HG03280 (cell line): Measurements from ENCODE around the gene CLRN2.
"Not testable (repeated sequence)": the region's sequence is repeated elsewhere in the genome, so short reads cannot be mapped to it uniquely, and the experiment has no call there.

ENCODE experiments used
- ATAC-seq: cut with Tn5 transposase; IDR thresholded peaks from one replicate; pipeline ENCODE4 v1.9.1; 2021; ENCODE audit warnings: mild to moderate bottlenecking, moderate library complexity; ENCODE audit not compliant: unreplicated experiment

CLRN2 gene

DNA sequence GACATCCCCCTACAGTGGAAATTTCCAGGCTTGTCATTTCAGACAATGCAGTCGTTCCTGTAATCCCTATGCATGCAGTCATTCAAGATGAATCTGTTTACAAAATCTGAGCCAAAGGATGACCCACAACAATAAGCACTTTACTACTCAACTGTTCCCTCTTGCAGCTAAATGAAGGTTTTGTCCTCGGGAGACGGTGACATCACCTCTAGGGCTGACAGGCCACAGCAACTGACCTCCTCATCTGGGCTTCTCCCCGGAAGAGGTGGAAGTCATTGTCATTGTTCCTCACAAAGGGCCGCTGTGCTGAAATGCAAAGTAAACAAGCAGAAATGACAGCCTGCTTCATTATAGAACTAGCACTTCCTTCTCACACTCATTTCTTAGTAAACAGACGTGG is 29.2 kb downstream of the CLRN2 start:
- no peak for ATAC-seq

GRCh38 chr4:17544831-17545234 is 29.9 kb downstream of the CLRN2 start:
- no peak for ATAC-seq

DNA sequence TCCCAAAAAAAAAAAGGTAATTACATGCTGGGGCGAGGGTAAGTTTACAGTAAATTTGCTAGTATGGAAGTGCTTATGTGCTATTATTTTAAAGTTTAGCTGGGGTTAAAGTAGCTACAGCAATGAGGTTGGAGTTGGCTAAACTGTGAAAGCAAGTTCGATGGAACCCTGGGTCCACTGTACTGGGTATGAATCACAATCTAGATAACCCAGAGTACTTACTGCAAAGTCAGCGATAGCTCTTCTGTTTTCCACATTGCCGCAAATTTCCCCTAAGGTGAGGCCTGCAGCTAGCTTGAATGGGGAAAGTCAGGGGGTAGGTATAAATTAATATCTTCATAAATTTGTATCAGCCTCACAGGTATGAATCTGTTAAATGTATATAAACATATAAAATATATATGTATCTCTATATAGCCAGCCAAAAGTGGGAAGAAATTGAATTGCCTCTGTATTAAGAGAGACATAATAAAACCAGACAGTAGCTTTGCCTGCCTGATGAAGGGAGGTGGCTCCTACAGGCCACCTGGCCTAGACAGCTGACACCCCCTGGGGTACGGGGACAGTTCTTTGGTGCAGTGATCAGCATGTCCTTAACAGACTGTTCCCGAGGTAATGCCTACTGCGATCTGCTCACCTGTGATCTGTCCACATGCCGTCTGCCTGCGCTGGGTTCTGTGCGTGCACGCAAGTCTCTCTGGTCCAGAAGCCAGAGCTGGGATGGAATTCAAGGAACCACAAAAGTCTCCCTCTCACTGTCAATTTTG is 30.6 kb downstream of the CLRN2 start:
- ATAC-seq: no peak

GRCh38 chr4:17546222-17546621 is 31.3 kb downstream of the CLRN2 start:
- ATAC-seq: no peak

- no peak for ATAC-seq
Measured at GRCh38 chr4:17546678-17547077, 31.7 kb downstream of the CLRN2 start.

- no peak for ATAC-seq
Measured at GRCh38 chr4:17550549-17550948, 35.6 kb downstream of the CLRN2 start.

DNA sequence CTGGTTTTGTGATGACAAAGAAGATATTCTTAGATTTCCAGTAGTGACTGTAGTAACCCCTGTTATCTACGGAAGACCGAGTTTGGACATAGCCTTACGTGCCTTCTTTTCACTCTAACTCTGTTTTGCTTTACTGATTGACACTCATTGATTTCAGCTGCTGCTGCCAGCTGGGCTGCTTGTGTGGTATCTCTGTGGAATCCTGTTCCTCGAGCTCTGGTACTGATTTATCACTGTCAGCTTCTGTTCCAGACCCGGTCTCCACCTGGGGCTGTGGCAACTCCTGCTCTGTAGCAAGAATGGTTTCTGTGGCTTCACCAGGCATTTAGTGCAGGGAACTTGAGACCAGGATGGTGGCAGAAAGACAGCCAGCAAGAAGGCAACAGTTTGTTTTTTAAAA is 37.5 kb downstream of the CLRN2 start:
- ATAC-seq: peak; percentile 43

DNA sequence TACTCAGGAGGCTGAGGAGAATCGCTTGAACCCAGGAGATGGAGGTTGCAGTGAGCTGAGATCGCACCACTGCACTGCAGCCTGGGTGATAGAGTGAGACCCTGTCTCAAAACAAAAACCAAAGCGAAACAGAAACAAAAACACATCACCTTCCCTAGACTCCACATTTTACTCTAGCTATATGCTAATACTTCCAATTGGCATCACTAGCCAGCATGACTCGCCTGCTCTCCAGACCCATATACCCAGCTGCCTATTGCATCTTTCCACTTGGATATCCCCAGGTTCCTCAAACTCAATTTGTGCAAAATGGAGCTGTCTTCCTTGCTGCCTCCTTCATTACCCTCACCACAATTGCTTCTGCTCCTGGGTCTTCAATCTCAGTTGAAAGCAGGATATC is 39.6 kb downstream of the CLRN2 start:
- no peak for ATAC-seq

DNA sequence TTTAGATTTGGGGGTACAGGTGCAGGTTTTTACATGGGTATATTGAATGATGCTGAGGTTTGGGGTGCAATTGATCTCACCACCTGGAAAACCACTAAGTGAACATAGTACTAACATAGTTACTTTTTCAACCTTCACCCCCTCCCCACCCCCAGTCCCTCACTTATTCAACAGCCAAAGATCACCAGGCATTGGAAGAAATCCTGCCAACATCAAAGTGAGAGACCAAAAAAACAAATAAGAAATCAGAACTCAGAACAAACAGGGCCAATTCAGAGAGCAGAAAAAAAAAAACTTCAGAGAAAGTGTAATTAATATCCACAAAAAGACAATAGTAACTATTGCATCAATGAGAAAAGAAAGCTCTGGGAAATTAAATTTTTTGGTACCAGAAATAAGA is 41.5 kb downstream of the CLRN2 start:
- ATAC-seq: no peak

DNA sequence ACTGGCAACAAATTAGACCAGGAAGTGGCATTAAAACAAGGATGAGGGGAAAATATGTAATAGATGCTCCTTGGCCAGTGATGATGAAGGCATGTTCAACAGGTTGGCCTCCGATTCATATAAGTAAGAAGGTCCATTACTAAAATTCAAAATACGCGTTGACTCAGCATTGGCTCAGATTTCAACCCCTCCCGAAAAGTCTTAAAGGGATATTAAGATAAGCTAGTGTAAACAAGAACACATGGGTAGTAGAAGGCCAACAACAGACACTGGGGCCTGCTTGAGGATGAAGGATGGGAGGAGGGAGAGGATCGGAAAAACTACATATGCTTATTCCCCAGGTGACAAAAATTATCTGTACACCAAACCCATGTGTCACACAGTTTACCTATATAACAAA is 42.9 kb downstream of the CLRN2 start:
- ATAC-seq: no peak

GRCh38 chr4:17558941-17559708 is 44.2 kb downstream of the CLRN2 start:
- ATAC-seq: no peak

- ATAC-seq: no peak
Measured at GRCh38 chr4:17559709-17560048, 44.7 kb downstream of the CLRN2 start.

- no peak for ATAC-seq
Measured at GRCh38 chr4:17560065-17560673, 45.2 kb downstream of the CLRN2 start.

- ATAC-seq: no peak
Measured at GRCh38 chr4:17561195-17561909, 46.4 kb downstream of the CLRN2 start.

DNA sequence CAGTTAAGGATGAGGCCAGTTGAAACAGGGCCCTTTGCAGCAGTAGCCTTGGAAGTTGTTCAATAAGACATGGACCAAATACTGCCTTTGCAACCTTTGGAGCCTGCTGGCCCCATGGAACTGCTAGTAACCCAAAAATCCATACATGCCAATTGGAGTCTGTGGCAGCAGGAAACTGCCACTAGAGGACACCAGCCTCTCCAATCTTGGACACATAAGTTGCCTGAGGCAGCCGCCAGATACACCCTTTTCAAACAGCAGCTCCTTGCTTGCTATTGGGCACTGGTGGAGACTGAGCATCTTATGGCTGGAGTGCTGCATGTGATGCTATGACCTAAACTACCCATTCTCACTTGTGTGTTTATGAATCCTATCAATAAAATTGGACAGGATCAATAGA is 47.2 kb downstream of the CLRN2 start:
- no peak for ATAC-seq

DNA sequence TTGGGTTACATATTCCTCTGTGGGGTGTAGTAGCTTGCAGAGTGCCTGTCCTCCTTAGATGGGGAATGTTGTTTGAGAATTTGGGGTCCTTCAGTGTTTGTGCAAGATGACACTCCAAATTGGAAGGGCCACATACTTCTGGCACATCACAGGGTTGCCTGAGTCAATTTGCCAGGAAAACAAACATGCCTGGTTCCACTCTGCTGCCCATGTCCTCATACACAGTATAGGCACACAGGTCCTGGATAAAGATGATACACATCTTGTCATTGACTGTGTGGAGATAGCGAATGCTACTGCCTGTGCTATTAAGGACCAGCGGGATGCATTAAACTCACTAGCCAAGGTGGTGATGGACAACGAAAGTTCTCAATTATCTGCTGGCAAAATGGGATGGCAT is 50.9 kb downstream of the CLRN2 start:
- no peak for ATAC-seq

DNA sequence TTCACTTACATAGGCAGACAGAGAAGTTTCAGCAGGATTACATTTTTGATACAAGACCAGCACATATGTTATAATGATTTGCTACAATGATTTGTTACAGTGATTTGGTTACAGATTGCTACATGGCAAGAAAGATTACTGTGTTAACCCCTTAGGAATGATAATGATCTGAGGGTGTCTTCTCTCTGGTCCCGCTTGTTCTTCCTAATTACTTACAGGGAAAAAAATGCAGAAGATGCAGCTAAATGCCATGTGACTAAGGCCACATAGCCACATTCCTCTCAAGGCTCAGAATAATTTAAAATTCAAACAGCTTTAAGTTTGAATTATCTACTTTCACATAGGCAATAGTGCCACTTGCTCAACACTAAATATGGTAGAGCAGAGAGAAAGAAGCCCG is 52.3 kb downstream of the CLRN2 start:
- ATAC-seq: no peak

DNA sequence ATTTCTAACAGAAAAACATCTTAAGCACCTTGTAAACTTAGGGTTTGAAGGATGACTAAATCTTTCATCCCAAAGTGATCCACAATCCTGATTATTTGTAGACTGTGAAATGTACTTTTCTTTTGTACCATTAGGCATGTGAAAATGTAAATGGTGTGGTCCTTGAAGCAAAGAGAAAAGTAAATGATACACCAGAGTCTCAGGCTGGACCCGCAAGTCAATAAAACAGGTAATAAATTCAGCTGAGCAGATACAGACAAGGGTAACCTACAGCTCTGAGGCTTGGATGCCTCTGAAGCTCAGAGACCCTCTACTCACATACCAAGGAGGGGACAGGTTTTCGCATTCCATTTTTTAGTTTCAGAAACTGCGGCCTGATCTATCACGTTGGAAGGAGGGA is 59.2 kb downstream of the CLRN2 start:
- no peak for ATAC-seq

DNA sequence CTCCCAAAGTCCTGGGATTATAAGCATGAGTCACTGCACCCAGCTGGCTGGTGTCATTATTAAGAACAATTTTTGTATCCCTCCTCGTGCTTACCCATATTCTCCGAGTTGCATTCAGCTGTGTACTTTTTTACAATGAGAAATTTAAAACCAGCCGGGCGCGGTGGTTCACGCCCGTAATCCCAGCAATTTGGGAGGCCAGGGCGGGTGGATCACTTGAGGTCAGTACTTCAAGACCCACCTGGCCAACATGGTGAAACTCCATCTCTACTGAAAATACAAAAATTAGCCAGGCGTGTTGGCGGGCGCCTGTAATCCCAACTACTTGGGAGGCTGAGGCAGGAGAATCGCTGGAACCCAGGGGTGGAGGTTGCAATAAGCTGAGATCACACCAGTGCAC is 60.2 kb downstream of the CLRN2 start:
- ATAC-seq: not testable (repeated sequence)
